ENCODE data around the gene GADD45B. TPM values are rescaled to one million over a fixed set of nuclear protein-coding genes. Genes with fewer than 3 reads are reported as not detected.

Gene GADD45B, protein sequence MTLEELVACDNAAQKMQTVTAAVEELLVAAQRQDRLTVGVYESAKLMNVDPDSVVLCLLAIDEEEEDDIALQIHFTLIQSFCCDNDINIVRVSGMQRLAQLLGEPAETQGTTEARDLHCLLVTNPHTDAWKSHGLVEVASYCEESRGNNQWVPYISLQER
- 84.1 and 91.1 TPM in 2 replicates for total RNA-seq

DNA sequence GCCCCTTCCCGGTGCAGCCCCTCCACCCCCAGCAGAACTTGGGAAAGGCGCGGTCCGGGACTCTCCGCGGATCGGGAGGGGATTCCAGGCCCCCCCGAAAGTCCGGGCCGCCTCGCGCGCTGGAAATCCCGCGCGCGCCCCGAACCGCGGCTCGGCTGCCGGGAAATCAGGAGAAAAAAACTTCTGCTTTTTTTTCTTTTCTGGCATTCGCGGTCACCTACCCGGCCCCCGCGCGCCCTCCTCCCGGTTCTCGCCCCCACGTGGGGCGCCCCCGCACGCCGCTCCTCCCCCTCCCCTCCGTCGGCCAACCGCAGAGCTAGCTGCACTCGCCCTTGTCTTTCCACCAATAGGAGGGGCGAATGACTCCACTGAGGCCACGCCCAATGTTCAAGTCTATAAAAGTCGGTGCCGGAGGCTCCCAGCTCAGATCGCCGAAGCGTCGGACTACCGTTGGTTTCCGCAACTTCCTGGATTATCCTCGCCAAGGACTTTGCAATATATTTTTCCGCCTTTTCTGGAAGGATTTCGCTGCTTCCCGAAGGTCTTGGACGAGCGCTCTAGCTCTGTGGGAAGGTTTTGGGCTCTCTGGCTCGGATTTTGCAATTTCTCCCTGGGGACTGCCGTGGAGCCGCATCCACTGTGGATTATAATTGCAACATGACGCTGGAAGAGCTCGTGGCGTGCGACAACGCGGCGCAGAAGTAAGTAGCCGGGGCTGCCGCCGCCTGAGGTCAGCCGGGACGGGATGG, at the start of gene GADD45B:
TSS of gene GADD45B (plus strand) at position 426 of the 749 bp plus-strand sequence. CDS start at position 658, 232 bp downstream.

DNA sequence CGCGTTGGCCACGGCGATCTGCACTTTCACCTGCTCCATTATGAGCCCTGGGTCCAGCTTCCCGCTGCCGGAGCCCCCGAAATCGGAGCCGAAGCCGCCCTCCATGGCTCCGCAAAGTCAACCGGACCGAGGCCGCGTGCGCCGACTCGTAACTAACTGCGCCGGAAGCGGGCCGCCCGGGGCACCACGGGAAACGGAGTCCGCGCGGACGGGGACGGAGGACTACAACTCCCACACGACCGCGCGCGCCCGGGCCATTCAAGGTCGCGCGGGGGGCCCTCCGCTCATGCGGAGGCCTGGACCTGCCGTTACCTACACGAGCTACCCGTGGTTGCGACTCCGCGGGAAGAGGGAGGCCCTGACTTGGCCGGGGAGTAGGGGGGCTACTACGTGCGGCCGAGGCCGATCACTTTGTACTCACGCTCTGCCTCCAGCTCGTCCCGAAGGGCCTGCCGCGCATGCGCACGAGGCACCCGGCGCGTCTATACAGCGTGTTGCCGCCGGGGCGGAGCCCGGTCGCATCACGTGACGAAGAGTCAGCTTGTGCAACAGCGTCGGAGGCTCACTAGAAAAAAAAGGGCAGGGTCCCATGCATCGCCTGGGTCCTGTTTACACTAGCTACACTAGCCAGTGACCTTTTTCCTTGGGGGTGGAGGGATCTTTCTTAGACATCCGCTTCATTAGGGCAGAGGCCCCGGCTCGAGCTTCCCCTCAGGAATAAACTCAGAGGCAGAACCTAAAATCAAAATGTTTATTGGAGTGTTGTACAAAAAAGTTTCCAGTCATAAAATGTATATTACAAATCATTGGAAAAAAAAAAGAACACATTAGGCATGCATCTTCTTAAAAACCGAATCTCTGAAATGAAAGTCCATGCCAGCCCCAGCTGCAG, 48.3 kb upstream of the GADD45B start, which contains the start of gene TIMM13:
TSS of gene TIMM13 (minus strand) at position 158 of the 892 bp plus-strand sequence. CDS start at position 105, 53 bp downstream.

Small RNA genes lying within 50 kb of the gene (small RNA-seq; reads per million reads assigned to genes)
- not detected for gene RNU6-993P

Other genes starting within 250 kb of the GADD45B start
- 33.8 and 37.4 TPM in 2 replicates for gene PLEKHJ1, start 239.8 kb upstream of the GADD45B start, total RNA-seq
- gene SF3A2, start 239.3 kb upstream of the GADD45B start, total RNA-seq: 20.9 and 33.6 TPM in 2 replicates
- 1.6 and 2.1 TPM in 2 replicates for gene AMH, start 226.8 kb upstream of the GADD45B start, total RNA-seq
- not detected in 2 replicates for gene JSRP1, start 219.7 kb upstream of the GADD45B start, total RNA-seq
- under 0.01 TPM in 1 of 2 replicates, not detected in the other for gene PEAK3, start 194.0 kb upstream of the GADD45B start, total RNA-seq
- gene LINGO3, start 168.0 kb upstream of the GADD45B start, total RNA-seq: not detected in 2 replicates
- 50.0 and 52.1 TPM in 2 replicates for gene LSM7, start 147.5 kb upstream of the GADD45B start, total RNA-seq
- gene SPPL2B, start 147.4 kb upstream of the GADD45B start, total RNA-seq: 29.3 and 36.0 TPM in 2 replicates
- gene TMPRSS9, start 115.9 kb upstream of the GADD45B start, total RNA-seq: under 0.01 TPM in 1 of 2 replicates, not detected in the other
- 32.5 and 33.1 TPM in 2 replicates for gene TIMM13, start 48.5 kb upstream of the GADD45B start, total RNA-seq
- 41.1 and 44.9 TPM in 2 replicates for gene LMNB2, start 19.2 kb upstream of the GADD45B start, total RNA-seq
- gene GNG7, start 226.6 kb downstream of the GADD45B start, total RNA-seq: 0.36 and 0.65 TPM in 2 replicates
- 2.8 and 4.7 TPM in 2 replicates for gene DIRAS1, start 245.2 kb downstream of the GADD45B start, total RNA-seq